Activated CD8-positive, alpha-beta T cell treated with anti-CD3 and anti-CD28 coated beads for 36 hours (primary cell): ENCODE results near the gene TTLL5. TPM values are rescaled to one million over a fixed set of nuclear protein-coding genes. Genes with fewer than 3 reads are reported as not detected.

Experiments used
- ATAC-seq: fragments of 200-7000 bp; cut with Tn5 transposase; one replicate; pipeline ENCODE4 v1.10.0; 2021; ENCODE audit warnings: mild to moderate bottlenecking, moderate library complexity
- CTCF ChIA-PET: fragments of 350-600 bp; sonication (Branson Sonifier 250); formaldehyde crosslinking; loops from one replicate; lab custom pipeline; 2021; ENCODE audit warnings: antibody characterized with exemption; lab: Charles Lee
- POLR2A ChIA-PET: fragments of 350-600 bp; sonication (Branson Sonifier 250); formaldehyde crosslinking; loops from one replicate; lab custom pipeline; 2021; ENCODE audit warnings: antibody characterized with exemption; lab: Charles Lee
- DNase-seq: peaks from one replicate; pipeline ENCODE4 v3.0.0-alpha.2; 2020
- H3K27ac Mint-ChIP-seq: one replicate; pipeline ENCODE4 v1.8.0; 2021; ENCODE audit warnings: mild to moderate bottlenecking, mixed read lengths
- H3K27me3 Mint-ChIP-seq: one replicate; pipeline ENCODE4 v1.8.0; 2021; ENCODE audit warnings: mixed read lengths
- H3K36me3 Mint-ChIP-seq: one replicate; pipeline ENCODE4 v1.8.0; 2021; ENCODE audit warnings: low read depth, mixed read lengths
- H3K4me1 Mint-ChIP-seq: one replicate; pipeline ENCODE4 v1.8.0; 2021; ENCODE audit warnings: low read depth, mixed read lengths
- H3K4me3 Mint-ChIP-seq: one replicate; pipeline ENCODE4 v1.8.0; 2021; ENCODE audit warnings: mild to moderate bottlenecking, moderate library complexity, mixed read lengths
- H3K9me3 Mint-ChIP-seq: one replicate; pipeline ENCODE4 v1.8.0; 2021; ENCODE audit warnings: mixed read lengths
- intact Hi-C: fragments of 100-400 bp; cut with micrococcal nuclease; formaldehyde crosslinking; loops from one replicate; pipeline ENCODE4 v1.10.0; 2022
- total RNA-seq, 2 experiments: library from RNA; stranded (reverse); gene quantifications; one replicate each; pipeline ENCODE4 v1.2.3, GENCODE V29; 2021
- TF ChIP-seq, protein P1 (sequence below): fragments of 200-600 bp; IDR thresholded peaks from one replicate; pipeline ENCODE4 v1.8.0; 2022; ENCODE audit warnings: antibody characterized with exemption, mild to moderate bottlenecking

The TTLL5 gene
- total RNA-seq, 2 experiments from 2014 or later, result 23.6 to 27.2 TPM

- Mint-ChIP-seq H3K27ac (no peak overlapping the region), H3K9me3 (peaks cover 5% of the 10 kb centered on the region), H3K36me3 (peaks cover 37% of the 10 kb centered on the region), H3K4me3 (no peak overlapping the region), H3K4me1 (no peaks in the 10 kb centered on the region), H3K27me3 (no peaks in the 10 kb centered on the region)
- intact Hi-C loops, result no loop called here
- POLR2A ChIA-PET, result no interaction called here
- no peak for DNase-seq
- TF ChIP-seq, protein P1, sequence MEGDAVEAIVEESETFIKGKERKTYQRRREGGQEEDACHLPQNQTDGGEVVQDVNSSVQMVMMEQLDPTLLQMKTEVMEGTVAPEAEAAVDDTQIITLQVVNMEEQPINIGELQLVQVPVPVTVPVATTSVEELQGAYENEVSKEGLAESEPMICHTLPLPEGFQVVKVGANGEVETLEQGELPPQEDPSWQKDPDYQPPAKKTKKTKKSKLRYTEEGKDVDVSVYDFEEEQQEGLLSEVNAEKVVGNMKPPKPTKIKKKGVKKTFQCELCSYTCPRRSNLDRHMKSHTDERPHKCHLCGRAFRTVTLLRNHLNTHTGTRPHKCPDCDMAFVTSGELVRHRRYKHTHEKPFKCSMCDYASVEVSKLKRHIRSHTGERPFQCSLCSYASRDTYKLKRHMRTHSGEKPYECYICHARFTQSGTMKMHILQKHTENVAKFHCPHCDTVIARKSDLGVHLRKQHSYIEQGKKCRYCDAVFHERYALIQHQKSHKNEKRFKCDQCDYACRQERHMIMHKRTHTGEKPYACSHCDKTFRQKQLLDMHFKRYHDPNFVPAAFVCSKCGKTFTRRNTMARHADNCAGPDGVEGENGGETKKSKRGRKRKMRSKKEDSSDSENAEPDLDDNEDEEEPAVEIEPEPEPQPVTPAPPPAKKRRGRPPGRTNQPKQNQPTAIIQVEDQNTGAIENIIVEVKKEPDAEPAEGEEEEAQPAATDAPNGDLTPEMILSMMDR, result no peak
- no peak for ATAC-seq
- CTCF ChIA-PET, result interaction anchor here (1.0 to 2.3 kb wide), 2 partner anchors 10 kb away, joined by 3 to 12 read pairs; no protein-coding TSS in a partner anchor
These were observed 38.3 kb downstream of the TTLL5 start for GRCh38 chr14:75699331-75699730.

GRCh38 chr14:75700295-75700694 lies 39.2 kb downstream of the TTLL5 start:
- intact Hi-C loops, result no loop called here
- POLR2A ChIA-PET, result no interaction called here
- TF ChIP-seq, protein P1, result no peak

GRCh38 chr14:75702122-75702521 lies 41.1 kb downstream of the TTLL5 start:
- no peaks in the 10 kb centered on the region for H3K4me1 Mint-ChIP-seq
- H3K27me3 Mint-ChIP-seq, result no peaks in the 10 kb centered on the region
- H3K27ac Mint-ChIP-seq, result no peak overlapping the region
- peaks cover 25% of the 10 kb centered on the region for H3K36me3 Mint-ChIP-seq
- intact Hi-C loops, result no loop called here
- no peak for DNase-seq
- H3K9me3 Mint-ChIP-seq, result no peaks in the 10 kb centered on the region
- TF ChIP-seq, protein P1, result no peak
- no peak overlapping the region for H3K4me3 Mint-ChIP-seq
- CTCF ChIA-PET, result interaction anchor here (2.1 kb wide), 1 partner anchor 9 kb away, joined by 10 read pairs; no protein-coding TSS in a partner anchor
- no peak for ATAC-seq
- POLR2A ChIA-PET, result no interaction called here

More at GRCh38 chr14:75700295-75700694, 39.2 kb downstream of the TTLL5 start:
- H3K36me3 Mint-ChIP-seq, result peaks cover 27% of the 10 kb centered on the region
- no peak for DNase-seq
- no peak overlapping the region for H3K27ac Mint-ChIP-seq
- no peak for ATAC-seq
- H3K4me1 Mint-ChIP-seq, result no peaks in the 10 kb centered on the region
- no peaks in the 10 kb centered on the region for H3K27me3 Mint-ChIP-seq
- CTCF ChIA-PET, result interaction anchor here (1.0 kb wide), 1 partner anchor 9 kb away, joined by 3 read pairs; no protein-coding TSS in a partner anchor
- no peaks in the 10 kb centered on the region for H3K9me3 Mint-ChIP-seq
- H3K4me3 Mint-ChIP-seq, result no peak overlapping the region

- intact Hi-C loops, result no loop called here
- CTCF ChIA-PET, result interaction anchor here (2.1 kb wide), 1 partner anchor 8 kb away, joined by 10 read pairs; no protein-coding TSS in a partner anchor
- H3K27ac Mint-ChIP-seq, result no peak overlapping the region
- peaks cover 25% of the 10 kb centered on the region for H3K36me3 Mint-ChIP-seq
- TF ChIP-seq, protein P1, result no peak
- POLR2A ChIA-PET, result no interaction called here
- no peak for ATAC-seq
- DNase-seq, result no peak
- no peaks in the 10 kb centered on the region for H3K27me3 Mint-ChIP-seq
- H3K4me3 Mint-ChIP-seq, result no peak overlapping the region
- no peaks in the 10 kb centered on the region for H3K9me3 Mint-ChIP-seq
- H3K4me1 Mint-ChIP-seq, result no peaks in the 10 kb centered on the region
These were observed 41.7 kb downstream of the TTLL5 start for GRCh38 chr14:75702616-75703261.

- Mint-ChIP-seq H3K4me3 (no peak overlapping the region), H3K9me3 (no peaks in the 10 kb centered on the region), H3K36me3 (peaks cover 28% of the 10 kb centered on the region), H3K27ac (no peak overlapping the region), H3K27me3 (no peaks in the 10 kb centered on the region), H3K4me1 (no peaks in the 10 kb centered on the region)
- TF ChIP-seq, protein P1, result no peak
- ATAC-seq (no peak), DNase-seq (no peak)
- CTCF ChIA-PET, result interaction anchor here (1.4 kb wide), 1 partner anchor 49 kb away, joined by 4 read pairs; no protein-coding TSS in a partner anchor
- POLR2A ChIA-PET, result no interaction called here
- intact Hi-C loops, result no loop called here
These were observed 42.4 kb downstream of the TTLL5 start for GRCh38 chr14:75703467-75703866.
